ENCODE data around the gene SPAG8.
A peak's percentile ranks its signal among the peaks of the same experiment; 100 is the strongest.

The SPAG8 gene, protein sequence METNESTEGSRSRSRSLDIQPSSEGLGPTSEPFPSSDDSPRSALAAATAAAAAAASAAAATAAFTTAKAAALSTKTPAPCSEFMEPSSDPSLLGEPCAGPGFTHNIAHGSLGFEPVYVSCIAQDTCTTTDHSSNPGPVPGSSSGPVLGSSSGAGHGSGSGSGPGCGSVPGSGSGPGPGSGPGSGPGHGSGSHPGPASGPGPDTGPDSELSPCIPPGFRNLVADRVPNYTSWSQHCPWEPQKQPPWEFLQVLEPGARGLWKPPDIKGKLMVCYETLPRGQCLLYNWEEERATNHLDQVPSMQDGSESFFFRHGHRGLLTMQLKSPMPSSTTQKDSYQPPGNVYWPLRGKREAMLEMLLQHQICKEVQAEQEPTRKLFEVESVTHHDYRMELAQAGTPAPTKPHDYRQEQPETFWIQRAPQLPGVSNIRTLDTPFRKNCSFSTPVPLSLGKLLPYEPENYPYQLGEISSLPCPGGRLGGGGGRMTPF

DNA sequence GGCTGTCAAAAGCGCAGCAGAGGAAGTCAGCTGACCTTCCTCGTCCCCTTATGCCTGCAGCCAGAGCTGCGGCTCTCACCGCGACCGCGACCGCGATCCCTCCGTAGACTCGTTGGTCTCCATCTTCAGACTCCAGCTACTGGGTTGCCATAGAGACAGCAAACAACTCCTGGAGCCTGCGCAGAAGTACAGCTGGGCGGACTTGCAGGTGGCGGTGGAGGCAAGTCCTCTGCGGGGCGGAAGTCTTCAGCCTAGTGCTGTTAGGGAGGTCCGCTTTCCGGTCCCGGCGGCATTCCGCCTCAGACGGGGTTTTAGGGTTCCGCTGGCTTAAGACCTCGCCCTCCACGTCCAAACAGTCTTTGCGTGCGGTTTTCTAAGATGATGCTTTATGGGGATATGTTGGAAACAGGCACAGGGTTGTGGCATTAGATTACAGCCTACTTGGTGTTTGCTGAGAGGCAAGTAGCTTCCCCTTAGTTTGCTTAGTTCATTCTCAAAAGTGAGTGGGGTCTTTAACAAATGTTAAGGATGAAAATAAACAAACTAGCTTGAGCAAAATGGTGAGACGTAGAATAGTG is at the start of gene SPAG8:
TSS of gene SPAG8 (minus strand) at position 238 of the 578 bp plus-strand sequence. CDS start at position 123, 115 bp downstream.
- DNase-seq, result peak; percentile 98

DNA sequence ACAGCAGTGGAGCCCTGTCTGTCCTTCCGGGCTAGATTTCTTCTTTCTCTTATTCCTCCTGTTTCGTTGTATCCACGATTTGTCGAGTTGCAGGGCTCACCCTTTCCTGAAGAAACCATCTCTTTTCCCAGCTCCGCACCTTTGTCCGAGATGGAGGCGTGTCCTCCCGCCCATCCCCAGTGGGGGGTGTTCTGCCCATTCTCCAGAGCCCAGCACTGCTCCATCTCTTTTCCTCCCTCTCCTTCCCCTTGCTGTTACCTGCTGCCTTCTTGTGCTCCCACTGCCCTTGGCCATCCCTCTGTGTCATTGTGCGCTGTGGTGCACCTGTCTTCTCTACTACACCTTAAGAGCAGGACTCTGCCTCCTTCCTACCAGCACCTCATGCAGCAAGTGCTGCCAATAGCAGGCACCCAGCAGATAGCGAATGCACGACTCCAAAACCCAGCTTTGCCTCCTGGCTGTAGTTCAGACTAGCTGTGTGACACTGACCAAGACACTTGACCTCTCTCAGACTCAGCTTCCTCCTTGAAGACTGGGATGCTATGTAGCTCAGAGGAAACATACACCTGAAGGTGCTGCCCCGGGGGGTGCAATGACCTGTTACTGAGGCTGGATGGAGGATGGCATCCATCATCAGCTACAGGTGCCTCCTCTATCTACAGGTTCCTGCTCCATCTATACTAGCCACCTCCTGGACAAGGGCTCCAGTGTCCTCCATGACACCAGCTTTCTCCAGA is 49.3 kb upstream of the SPAG8 start:
- DNase-seq, result no peak

DNA sequence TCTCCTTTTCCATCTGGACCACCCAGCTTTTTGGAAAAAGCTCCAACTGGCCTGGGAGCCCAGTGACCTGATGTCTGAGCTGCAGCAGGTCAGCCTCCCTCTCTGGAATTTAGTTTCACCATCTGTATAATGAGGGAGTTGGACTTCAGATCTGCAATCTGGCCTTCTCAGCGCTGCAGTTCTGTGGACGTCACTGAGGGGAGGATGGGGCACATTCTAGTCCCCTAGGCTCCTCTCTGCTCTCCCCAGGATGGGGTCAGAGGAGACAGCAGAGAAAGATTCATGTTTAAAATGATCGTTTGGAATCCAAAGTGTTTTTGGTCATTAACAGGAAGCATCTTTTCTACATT is 47.9 kb upstream of the SPAG8 start:
- DNase-seq, result no peak

DNA sequence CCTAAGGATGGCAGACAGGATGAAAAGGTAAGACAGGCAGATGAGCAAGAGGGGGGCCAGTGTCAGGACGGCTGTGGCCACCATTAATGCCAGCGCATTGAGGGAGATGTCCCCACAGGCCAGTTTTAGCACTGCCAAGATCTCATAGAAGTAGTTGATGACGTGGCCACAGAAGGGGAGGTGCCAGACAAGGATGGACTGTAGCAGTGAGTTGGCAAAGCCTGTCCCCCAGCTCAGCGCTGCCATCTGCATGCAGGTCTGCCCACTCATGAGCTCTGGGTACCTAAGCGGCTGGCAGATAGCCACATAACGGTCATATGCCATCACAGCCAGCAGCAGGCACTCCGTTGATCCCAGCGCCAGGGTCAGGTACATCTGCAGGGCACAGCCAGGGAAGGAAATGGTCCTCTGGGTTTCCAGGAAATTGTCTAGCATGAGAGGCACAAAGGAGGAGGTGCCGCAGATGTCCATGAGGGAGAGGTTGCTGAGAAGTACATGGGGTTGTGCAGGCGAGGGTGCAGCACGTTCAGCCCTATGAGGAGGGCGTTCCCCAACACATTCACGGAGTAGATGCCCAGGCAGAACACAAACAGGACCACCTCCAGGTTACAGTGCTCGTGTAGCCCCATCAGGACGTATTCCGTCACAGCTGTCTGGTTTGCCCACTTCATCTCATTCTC is 47.4 kb upstream of the SPAG8 start:
- no peak for DNase-seq

DNA sequence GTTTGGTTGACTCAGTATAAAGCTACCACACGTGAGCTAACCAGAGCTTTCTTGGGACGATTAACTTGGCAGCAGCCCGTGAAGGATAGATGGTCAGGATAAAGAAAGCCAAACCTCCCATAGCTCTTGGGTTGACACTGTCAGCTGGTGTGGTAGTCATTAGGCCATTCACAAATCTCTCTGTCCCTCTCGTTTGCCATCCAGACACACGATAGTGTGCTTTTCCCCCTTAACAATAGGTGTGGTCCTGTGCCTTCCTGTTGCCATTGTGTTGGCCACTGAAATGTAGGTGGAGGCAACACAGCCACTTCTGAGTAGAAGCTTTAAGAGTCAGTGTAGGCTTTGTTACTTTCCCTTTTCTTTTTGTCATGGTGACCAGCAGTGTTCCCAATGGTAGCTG is 46.4 kb upstream of the SPAG8 start:
- DNase-seq, result no peak

DNA sequence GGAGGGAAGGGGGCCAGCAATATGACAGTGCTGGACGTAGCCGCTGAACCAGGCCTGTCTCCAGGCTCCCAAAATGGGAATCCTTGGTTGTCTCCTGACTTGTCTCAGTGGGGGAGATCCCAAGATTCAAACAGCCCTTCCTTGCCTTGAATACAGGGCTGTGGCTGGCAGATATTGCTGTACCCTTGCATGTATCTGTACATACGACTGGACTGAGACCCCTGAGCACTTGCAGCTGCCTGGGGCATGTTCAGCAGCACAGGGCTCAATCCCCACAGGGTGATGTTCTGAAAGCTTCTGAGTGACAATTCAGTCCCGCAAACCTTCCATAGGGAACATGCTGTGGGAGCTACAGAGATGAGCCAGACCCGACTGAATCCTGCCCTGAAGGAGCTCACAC is 44.8 kb upstream of the SPAG8 start:
- peak; percentile 39 for DNase-seq

DNA sequence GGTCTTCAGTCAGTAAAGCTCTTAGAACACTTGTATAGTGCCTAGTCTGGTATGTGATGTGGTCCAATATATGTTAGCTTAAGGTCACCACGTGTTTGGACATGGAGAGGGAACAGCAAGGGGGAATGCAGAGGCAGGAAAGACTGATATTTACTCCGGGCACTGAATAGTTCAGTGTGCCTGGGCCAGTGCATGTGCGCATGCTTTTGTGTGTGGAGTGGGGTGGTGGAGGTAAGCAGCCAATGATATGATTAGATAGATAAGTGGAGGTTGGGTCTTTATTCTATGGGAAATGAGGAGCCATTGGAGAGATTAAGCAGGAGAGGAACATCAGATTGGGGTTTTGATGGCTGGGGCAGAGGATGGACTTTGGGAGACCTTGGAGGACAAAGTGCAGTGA is 44.1 kb upstream of the SPAG8 start:
- DNase-seq, result peak; percentile 13

DNA sequence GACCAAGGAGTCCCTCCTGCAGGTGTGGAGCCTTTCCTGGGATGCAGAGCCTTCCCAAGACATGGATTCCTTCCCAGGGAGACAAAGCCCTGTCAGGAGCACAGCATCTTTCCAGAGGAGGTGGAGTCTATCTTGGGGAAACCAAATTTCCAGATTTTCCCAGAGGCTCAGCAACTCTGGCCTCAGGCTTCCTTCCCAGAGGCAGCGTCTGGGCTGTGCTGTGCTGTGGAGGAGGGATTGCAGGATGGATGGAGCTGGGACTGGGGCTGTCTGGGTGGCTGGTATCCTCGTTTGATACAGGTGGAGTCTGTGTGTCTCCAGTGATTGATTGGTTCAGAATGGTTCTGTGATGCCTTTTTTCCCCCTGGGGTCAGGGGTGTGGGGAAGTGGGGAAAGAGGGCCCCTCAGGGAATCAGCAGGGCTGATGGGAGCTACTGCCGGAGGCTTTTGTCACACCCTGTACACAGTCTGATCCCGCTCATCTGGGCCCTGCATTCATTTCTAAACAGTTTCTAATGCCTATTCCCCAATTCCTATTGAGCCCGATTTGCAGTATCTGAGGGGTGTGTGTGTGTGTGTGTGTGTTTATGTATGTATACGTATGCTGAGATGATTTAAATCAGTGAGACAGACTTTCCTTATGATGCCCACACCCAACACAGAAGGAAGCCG is 42.2 kb upstream of the SPAG8 start:
- peak; percentile 38 for DNase-seq

DNA sequence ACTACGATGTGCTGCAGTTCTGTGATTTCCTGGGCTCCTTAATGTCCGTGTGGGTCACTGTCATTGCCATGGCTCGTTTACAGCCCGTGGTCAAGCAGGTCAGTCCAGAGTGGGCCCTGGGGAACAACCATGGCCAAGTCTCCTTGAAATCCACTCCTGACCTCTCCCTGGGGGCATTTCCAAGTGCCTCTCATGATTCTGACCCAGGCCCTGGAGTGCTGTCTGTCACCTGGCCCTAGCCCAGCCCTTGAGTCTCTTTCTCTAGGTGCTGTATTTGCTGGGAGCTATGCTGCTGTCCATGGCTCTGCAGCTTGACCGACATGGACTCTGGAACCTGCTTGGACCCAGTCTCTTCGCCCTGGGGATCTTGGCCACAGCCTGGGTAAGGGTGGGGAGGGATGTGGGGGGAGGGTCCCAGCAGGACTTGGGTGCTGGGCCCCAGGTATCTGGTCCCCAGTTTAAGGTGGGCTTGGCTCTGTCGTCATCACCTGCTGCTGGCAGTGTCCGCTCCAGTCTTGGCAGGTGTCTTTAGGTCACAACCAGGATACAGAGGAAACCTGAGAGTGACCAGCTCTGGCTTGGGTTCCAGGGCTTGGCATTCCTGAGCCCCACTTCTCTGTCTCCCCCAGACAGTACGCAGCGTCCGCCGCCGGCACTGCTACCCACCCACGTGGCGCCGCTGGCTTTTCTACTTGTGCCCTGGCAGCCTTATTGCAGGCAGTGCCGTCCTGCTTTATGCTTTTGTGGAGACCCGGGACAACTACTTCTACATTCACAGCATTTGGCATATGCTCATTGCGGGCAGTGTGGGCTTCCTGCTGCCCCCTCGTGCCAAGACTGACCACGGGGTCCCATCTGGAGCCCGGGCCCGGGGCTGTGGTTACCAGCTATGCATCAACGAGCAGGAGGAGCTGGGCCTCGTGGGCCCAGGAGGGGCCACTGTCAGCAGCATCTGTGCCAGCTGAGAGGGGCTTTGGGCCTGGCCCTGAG is 41.1 kb upstream of the SPAG8 start:
- DNase-seq, result peak; percentile 40

DNA sequence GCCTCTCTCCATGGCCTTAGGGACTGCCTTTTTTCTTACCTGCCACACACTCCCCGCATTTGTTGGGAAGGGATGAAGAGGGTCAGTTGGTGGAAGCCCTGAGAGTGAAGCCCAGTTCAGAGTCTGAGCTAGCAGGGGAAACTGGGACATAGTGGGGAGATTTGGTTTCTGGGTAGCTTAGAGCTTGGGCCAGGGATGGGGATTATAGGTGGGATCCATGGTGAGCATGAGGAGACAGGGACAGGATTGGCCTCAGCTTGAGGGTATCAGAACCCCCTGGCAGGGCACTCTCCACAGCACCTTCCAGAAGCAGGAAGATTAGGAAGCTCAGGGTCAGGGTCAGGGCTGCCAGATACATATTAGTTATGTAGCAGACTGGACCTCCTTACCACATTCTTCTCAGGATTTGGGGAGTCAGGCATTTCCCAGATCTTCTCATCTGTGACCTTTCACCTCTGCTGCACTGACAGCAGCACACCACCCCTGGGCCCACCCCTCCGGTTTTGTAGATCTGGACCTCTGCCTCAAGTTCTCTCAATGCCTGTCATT is 40.3 kb upstream of the SPAG8 start:
- peak; percentile 26 for DNase-seq

DNA sequence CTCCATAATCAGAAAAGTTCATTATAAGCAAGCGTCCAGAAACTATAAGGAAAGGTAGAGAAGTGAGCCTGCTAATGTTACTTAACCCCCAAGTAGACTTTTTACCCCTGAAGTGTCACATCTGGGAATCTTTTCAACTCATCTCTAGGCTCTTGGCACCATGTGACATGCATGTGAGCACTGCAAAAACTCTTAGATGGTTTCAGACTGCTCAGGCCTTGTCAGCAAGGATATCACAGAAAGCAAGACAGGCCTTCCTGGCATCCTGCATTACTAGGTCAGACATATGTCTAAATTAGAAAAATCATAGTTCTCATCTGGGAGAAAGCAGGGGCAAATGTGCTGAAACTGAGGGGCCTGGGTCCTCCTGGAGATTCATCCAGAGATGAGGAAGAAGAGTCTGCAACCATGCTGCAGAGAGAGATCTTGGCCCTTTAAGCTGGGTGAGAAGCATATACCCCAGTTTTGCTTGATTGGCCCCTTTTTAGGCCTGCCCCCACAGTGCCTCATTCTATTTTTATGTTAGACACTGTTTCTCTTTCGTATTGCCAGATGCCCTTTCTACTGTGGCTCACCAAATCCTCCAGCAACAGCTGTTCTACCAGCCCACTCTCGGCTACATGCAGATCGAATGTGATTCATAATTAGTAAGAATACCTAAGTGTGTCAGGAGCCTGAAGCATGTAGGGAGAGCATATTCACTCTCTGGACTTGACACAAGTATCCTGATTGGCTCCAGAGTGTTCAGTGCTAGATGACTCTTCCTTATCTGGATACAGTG is 35.9 kb upstream of the SPAG8 start:
- no peak for DNase-seq

DNA sequence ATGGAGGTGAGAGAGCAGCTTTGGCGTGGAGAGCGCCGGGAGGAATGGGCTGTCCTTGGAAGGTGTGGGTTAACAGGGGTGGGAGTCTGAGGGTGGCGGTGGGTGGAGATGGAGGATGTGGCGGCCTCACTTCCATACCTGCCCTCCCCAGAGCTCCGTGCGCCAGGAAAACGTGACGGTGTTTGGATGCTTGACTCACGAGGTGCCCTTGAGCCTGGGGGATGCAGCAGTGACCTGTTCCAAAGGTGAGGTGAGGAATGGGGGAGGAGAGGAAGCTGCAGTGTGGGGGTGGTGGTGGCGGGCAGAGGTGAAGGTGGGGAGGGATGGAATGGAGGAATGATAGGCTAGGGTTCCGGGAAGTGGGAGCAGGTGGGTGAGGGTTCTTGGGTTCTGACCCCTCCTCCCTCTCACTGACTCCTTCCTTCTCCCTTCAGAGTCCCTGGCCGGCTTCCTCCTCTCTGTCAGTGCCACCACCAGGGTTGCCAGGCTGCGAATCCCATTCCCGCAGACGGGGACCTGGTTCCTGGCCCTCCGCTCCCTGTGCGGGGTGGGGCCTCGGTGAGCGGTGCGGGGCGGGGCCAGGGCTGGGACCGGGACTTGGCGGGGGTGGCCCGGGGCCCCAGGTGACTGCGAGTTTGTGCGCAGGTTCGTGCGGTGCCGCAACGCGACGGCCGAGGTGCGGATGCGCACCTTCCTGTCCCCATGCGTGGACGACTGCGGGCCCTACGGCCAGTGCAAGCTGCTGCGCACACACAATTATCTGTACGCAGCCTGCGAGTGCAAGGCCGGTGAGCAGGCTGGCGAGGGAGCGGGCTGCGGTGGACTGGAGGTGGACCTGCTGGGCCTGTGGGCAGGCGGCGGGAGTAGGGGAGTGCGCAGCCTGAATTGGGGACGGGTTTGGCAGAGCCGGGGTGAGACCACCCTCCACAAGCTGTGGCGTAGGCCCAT is 34.0 kb upstream of the SPAG8 start:
- DNase-seq, result peak; percentile 69

DNA sequence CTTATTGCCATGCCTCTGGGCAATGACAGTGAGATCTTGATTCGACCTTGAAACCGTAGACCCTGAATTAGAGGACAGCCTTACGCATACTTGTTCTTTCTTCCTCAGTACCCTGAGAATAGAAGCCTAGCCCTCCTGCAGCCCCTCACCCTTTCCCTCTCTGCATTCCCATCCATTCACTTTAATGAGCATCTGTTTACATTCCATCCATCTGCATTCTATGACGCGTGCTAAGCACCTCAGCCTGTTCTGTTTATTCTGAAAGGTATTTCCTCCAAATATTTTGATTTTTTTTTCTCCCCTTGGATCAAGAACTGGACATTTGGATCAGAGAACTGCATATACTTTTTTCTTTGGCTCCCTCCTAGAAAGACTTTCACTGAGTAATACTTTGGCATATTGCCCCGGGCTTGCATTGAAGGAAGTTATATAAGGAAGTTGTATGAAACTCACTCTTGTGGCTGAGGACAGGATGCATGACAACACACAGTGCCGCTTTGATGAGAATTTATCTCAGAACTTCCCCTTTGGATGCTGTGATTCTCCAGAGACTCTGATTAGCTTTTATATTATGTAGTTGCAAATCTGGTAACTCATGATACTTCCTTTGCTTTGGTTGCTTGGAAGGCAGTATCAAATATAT is 32.7 kb upstream of the SPAG8 start:
- no peak for DNase-seq

DNA sequence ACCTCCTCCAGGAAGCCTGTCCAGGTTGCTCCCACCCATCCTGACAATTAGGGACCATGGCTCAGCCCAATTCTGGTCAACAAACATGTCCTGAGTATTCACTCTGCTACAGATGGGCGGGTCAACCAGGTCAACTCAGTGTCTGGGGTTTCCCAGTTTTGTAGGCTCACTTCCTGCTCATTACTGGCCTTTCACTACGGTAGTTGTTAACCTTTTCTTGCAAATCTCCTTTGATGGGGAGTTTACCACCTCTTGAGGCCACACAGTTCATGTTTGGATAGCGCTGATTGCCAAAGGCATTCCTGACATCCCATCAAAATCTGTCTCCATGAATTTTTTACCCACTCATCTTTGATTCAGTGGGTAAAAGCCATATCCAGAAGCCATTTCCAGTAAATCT is 30.7 kb upstream of the SPAG8 start:
- no peak for DNase-seq

DNA sequence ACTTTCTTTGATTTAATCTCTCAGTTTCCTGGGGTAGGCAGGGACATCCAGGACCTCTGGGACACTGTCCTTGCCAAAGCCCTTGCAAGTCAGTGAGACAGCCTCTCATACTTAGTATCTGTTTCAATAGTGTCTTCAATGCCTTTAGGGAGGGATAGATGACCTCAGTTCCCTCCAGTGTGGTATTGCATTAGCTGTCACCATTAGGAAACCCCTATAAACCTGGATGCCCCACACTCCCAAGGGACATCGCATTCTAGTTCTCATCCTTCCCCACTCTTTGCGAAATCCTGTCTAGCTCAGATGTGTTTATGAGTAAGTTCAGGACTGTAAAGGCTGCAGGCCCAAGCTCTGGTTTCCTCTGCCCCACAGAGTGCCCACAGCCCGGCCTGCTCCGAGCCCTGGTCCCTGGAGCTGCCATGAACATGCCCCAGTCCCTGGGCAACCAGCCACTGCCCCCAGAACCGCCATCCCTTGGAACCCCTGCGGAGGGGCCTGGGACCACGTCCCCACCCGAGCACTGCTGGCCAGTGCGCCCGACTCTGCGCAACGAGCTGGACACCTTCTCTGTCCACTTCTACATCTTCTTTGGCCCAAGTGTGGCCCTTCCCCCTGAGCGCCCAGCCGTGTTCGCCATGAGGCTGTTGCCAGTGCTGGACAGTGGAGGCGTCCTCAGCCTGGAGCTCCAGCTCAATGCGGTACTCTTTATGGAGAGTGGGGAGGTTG is 30.1 kb upstream of the SPAG8 start:
- DNase-seq, result no peak

DNA sequence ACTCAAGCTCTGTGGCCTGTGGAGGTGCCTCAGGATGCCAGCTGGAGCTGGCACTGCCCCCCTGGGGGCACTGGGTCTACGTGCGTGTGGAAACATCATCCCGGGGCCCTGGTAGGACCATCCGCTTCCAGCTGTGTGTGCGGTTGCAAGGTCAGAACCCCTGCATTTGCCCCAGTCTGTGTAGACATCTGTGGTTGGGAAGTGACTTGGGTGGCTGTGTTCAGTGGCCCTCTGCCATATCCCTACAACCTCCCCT is 29.5 kb upstream of the SPAG8 start:
- no peak for DNase-seq

DNA sequence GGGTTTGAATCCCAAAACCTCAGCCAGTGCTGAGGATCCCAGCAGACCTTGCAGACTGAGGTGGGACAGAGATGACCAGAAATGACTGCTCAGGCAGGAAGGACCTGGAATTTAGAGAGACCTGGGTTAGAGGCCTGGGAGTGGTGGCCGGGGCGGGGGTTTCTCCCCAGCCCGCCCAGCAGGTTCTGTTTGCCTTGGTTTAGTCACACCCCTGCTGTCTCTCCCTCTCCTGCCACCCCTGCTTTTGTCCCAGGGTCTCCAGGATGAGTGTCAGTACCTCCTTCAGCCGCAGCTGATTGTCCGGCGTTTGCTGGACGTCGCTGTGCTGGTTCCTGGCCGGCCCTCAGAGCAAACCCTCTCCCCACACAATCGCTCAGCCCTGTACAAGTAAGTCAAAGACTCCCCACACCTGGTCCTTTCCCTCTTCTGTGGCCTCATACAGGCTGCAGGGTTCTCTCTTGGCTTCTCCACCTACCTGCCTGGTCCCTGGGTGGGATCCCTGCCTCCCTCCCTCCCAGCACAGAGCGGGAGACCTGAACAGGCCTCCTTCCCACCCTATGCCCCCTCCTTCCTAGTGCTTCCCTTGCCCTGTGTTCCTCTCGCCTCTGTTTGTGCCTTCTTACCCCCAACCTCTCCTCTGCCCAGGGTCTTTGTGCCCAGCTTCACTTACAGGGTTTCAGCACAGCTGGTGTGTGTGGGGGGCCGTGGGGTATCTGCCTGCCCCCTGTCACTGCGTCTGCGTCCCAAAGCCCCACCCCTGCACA is 29.0 kb upstream of the SPAG8 start:
- DNase-seq, result no peak

All from islet precursor cell (in vitro differentiated cells).